Measurements from ENCODE around the gene CD40LG.

Gene CD40LG

DNA sequence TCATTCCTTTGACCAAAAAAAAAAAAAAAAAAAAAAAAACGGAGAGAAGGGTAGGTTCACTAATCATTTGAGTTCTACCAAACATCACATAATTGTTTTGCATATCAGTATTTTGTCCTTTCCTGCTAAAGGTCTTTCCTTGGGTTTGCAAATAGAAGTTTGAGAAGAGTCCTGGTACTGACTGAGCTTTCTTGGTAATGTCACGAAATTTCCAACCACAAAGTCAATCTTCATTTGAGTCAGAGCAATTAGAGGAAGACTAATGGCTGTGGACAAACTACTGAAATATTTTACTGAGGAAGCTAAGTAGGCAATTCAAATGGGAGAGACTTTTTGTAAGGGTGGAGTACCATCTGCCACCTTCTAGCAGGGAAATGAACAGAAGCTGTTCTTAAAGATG, 21.7 kb upstream of the CD40LG start:
- Histone ChIP-seq H3K27me3 (ENCODE audit: insufficient read depth, low read length, poor library complexity) (no peaks in the 10 kb centered on the region), H2BK5ac (ENCODE audit: low read length) (no peak overlapping the region), H3K18ac (ENCODE audit: low read length) (no peak overlapping the region), H4K8ac (ENCODE audit: low read depth, low read length) (no peak overlapping the region), H3K9ac (ENCODE audit: low read length) (no peak overlapping the region), H3K56ac (ENCODE audit: low read length) (no peak overlapping the region), H3K4me1 (ENCODE audit: control insufficient read depth, low read depth, low read length) (no peaks in the 10 kb centered on the region), H3K4me3 (ENCODE audit: low read length) (no peak overlapping the region), H3K23ac (ENCODE audit: low read length) (no peak overlapping the region), H3K27ac (ENCODE audit: low read depth, low read length) (no peak overlapping the region), H3K79me2 (ENCODE audit: control insufficient read depth, insufficient read depth, low read length) (no peaks in the 10 kb centered on the region), H3K4me2 (ENCODE audit: low read length) (no peak overlapping the region), H4K5ac (ENCODE audit: low read length) (no peak overlapping the region), H3K36me3 (ENCODE audit: control insufficient read depth, insufficient read depth, low read length) (no peaks in the 10 kb centered on the region), H2BK120ac (ENCODE audit: low read depth, low read length) (no peak overlapping the region), H2AK5ac (ENCODE audit: low read length) (no peak overlapping the region), H2BK15ac (replicated peaks; ENCODE audit: low read depth) (no peak overlapping the region), H3K79me1 (ENCODE audit: low read length) (no peaks in the 10 kb centered on the region), H3K4ac (ENCODE audit: low read depth, low read length) (no peak overlapping the region)
- no peak for DNase-seq
- WGBS (ENCODE audit: extremely low coverage, insufficient coverage, low lambda C conversion rate): no CpG with 5 or more reads among the region's 2 CpGs

DNA sequence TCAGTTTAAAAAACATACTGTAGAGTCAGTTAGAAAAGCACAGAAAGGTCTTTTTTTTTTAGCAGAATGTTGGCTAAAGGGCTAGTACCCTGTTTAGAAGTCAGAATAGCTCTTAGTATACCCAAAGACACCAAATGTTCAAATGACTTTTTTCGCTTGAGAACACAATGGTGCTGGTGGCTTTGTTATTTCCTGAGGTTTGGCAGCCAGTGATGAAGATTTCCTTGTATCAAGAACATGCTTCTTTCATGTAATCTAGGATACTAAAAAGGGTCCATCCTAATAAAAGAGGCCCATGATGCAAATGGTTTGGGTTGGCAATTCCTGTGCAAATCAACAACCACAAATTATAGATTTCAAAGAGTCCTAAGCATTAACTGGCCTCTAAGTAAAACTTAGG, 21.1 kb upstream of the CD40LG start:
- no CpG with 5 or more reads among the region's 1 CpG for WGBS (ENCODE audit: extremely low coverage, insufficient coverage, low lambda C conversion rate)
- H3K79me2 ChIP-seq (ENCODE audit: control insufficient read depth, insufficient read depth, low read length): no peaks in the 10 kb centered on the region
- no peak overlapping the region for H2BK120ac ChIP-seq (ENCODE audit: low read depth, low read length)
- no peak overlapping the region for H3K18ac ChIP-seq (ENCODE audit: low read length)
- DNase-seq: no peak
- no peak overlapping the region for H3K4me2 ChIP-seq (ENCODE audit: low read length)
- H4K8ac ChIP-seq (ENCODE audit: low read depth, low read length): no peak overlapping the region
- no peaks in the 10 kb centered on the region for H3K36me3 ChIP-seq (ENCODE audit: control insufficient read depth, insufficient read depth, low read length)
- no peak overlapping the region for H3K9ac ChIP-seq (ENCODE audit: low read length)
- H2AK5ac ChIP-seq (ENCODE audit: low read length): no peak overlapping the region
- no peak overlapping the region for H2BK5ac ChIP-seq (ENCODE audit: low read length)
- no peak overlapping the region for H3K4me3 ChIP-seq (ENCODE audit: low read length)
- no peak overlapping the region for H3K56ac ChIP-seq (ENCODE audit: low read length)
- no peaks in the 10 kb centered on the region for H3K27me3 ChIP-seq (ENCODE audit: insufficient read depth, low read length, poor library complexity)
- no peaks in the 10 kb centered on the region for H3K79me1 ChIP-seq (ENCODE audit: low read length)
- H3K23ac ChIP-seq (ENCODE audit: low read length): no peak overlapping the region
- H3K4ac ChIP-seq (ENCODE audit: low read depth, low read length): no peak overlapping the region
- no peaks in the 10 kb centered on the region for H3K4me1 ChIP-seq (ENCODE audit: control insufficient read depth, low read depth, low read length)
- no peak overlapping the region for H2BK15ac ChIP-seq (replicated peaks; ENCODE audit: low read depth)
- H3K27ac ChIP-seq (ENCODE audit: low read depth, low read length): no peak overlapping the region
- no peak overlapping the region for H4K5ac ChIP-seq (ENCODE audit: low read length)

DNA sequence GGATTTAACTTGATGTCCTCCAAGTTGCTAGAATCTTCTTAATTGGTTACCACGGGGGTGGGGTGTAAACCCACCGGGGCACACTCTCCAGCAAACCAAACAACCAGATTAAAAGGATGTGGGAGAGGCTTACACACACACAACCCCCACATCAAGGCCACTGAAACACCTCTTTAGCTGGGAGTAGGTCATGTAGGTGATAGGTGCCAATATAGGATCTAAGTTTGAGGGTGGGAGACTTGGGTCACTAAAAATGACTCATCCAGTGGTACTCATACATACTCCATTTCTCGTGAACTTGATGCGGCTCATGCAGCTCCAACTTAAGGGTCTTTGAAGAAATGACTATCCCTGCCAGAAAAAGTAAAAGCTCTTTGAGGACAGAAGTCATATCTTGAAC, 20.5 kb upstream of the CD40LG start:
- Histone ChIP-seq H4K5ac (ENCODE audit: low read length) (no peak overlapping the region), H3K79me2 (ENCODE audit: control insufficient read depth, insufficient read depth, low read length) (no peaks in the 10 kb centered on the region), H3K27me3 (ENCODE audit: insufficient read depth, low read length, poor library complexity) (no peaks in the 10 kb centered on the region), H4K8ac (ENCODE audit: low read depth, low read length) (no peak overlapping the region), H2BK120ac (ENCODE audit: low read depth, low read length) (no peak overlapping the region), H3K4me1 (ENCODE audit: control insufficient read depth, low read depth, low read length) (no peaks in the 10 kb centered on the region), H3K9ac (ENCODE audit: low read length) (no peak overlapping the region), H2AK5ac (ENCODE audit: low read length) (no peak overlapping the region), H3K4me3 (ENCODE audit: low read length) (no peak overlapping the region), H3K23ac (ENCODE audit: low read length) (no peak overlapping the region), H2BK15ac (replicated peaks; ENCODE audit: low read depth) (no peak overlapping the region), H3K56ac (ENCODE audit: low read length) (no peak overlapping the region), H3K4ac (ENCODE audit: low read depth, low read length) (no peak overlapping the region), H3K4me2 (ENCODE audit: low read length) (no peak overlapping the region), H3K36me3 (ENCODE audit: control insufficient read depth, insufficient read depth, low read length) (no peaks in the 10 kb centered on the region), H3K27ac (ENCODE audit: low read depth, low read length) (no peak overlapping the region), H3K18ac (ENCODE audit: low read length) (no peak overlapping the region), H2BK5ac (ENCODE audit: low read length) (no peak overlapping the region), H3K79me1 (ENCODE audit: low read length) (no peaks in the 10 kb centered on the region)
- WGBS (ENCODE audit: extremely low coverage, insufficient coverage, low lambda C conversion rate): no CpG with 5 or more reads among the region's 4 CpGs
- DNase-seq: no peak

DNA sequence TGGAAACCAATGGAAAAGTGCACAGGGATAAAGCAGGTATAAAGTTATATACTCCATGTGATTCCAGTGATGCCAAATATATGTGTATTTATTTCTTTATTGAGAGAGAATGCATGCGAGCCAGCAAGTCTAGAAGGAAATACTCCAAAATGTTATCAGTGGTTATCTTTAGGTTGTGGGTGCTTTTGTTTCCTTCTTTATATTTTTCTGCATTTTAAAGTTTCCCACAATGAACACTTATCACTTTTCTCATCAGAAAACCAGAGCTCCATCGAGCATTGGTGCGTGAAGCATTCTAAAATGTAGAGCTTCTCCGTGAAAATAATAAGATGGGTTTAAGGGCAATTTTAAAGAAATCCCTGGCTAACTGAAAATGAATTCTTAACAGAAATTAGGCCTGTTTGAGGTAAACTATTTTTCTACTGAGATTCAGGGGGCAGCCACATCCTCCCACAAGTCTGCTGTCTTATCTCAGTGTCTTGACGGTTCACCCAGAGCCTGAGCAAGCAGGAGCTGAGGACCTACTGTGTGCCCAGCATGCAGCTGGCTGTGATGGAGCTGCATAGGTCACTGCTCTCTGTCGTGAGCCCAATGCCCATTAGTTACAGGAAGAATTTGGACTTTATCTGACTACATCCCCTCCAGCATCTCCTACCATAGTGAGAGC, 18.7 kb upstream of the CD40LG start:
- Histone ChIP-seq H3K4me3 (ENCODE audit: low read length) (no peak overlapping the region), H2BK15ac (replicated peaks; ENCODE audit: low read depth) (no peak overlapping the region), H3K79me1 (ENCODE audit: low read length) (no peaks in the 10 kb centered on the region), H3K23ac (ENCODE audit: low read length) (no peak overlapping the region), H4K5ac (ENCODE audit: low read length) (no peak overlapping the region), H2AK5ac (ENCODE audit: low read length) (no peak overlapping the region), H2BK120ac (ENCODE audit: low read depth, low read length) (no peak overlapping the region), H3K4me1 (ENCODE audit: control insufficient read depth, low read depth, low read length) (no peaks in the 10 kb centered on the region), H3K27me3 (ENCODE audit: insufficient read depth, low read length, poor library complexity) (no peaks in the 10 kb centered on the region), H3K18ac (ENCODE audit: low read length) (no peak overlapping the region), H2BK5ac (ENCODE audit: low read length) (no peak overlapping the region), H3K4ac (ENCODE audit: low read depth, low read length) (no peak overlapping the region), H4K8ac (ENCODE audit: low read depth, low read length) (no peak overlapping the region), H3K27ac (ENCODE audit: low read depth, low read length) (no peak overlapping the region), H3K36me3 (ENCODE audit: control insufficient read depth, insufficient read depth, low read length) (no peaks in the 10 kb centered on the region), H3K9ac (ENCODE audit: low read length) (no peak overlapping the region), H3K4me2 (ENCODE audit: low read length) (no peak overlapping the region), H3K79me2 (ENCODE audit: control insufficient read depth, insufficient read depth, low read length) (no peaks in the 10 kb centered on the region), H3K56ac (ENCODE audit: low read length) (no peak overlapping the region)
- no peak for DNase-seq
- no CpG with 5 or more reads among the region's 6 CpGs for WGBS (ENCODE audit: extremely low coverage, insufficient coverage, low lambda C conversion rate)

DNA sequence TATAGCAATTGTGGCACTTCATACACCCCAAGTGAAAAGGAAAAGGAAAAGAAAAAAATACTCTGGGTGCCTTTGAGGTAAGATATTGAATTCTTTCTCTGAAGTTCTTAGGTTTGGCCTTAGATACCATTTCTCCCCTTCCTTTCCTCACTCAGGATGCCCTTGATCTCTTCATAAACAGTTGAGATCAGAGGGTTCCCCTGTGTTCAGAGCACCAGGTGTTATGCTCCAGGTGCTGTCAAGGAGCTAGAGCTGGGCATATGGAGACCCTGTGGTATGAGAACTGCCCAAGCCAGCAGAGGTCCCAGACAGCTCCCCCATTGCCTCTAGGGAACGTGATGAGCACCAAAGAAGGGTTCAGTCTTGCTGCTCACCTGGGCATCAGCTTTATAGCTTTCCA, 17.1 kb upstream of the CD40LG start:
- no CpG with 5 or more reads among the region's 1 CpG for WGBS (ENCODE audit: extremely low coverage, insufficient coverage, low lambda C conversion rate)

DNA sequence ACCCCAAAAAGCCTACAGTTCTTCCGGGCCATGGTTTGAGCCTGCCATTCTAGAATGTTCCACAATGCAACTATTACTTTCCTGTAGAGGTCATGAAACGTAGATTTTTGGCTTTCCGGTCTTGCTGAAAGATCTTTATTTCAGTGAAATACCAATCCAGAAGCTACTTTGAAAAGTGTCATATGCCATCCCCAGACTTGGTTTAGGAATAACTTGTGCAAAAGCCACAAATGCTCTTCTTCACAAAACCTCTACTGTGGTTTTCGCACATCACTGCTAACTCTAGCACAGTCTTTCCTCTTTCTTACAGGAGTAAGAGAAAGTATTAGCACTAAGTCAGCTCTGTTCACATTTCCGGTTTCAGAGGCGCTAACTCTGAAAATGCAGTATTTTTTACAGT, 12.7 kb upstream of the CD40LG start:
- Histone ChIP-seq H3K4me2 (ENCODE audit: low read length) (no peak overlapping the region), H3K4me3 (ENCODE audit: low read length) (no peak overlapping the region), H3K36me3 (ENCODE audit: control insufficient read depth, insufficient read depth, low read length) (no peaks in the 10 kb centered on the region), H3K27ac (ENCODE audit: low read depth, low read length) (no peak overlapping the region), H3K9ac (ENCODE audit: low read length) (no peak overlapping the region), H3K23ac (ENCODE audit: low read length) (no peak overlapping the region), H3K18ac (ENCODE audit: low read length) (no peak overlapping the region), H3K79me2 (ENCODE audit: control insufficient read depth, insufficient read depth, low read length) (no peaks in the 10 kb centered on the region), H2BK120ac (ENCODE audit: low read depth, low read length) (no peak overlapping the region), H3K79me1 (ENCODE audit: low read length) (no peaks in the 10 kb centered on the region), H3K4me1 (ENCODE audit: control insufficient read depth, low read depth, low read length) (no peaks in the 10 kb centered on the region), H4K5ac (ENCODE audit: low read length) (no peak overlapping the region), H2BK5ac (ENCODE audit: low read length) (no peak overlapping the region), H2BK15ac (replicated peaks; ENCODE audit: low read depth) (no peak overlapping the region), H3K4ac (ENCODE audit: low read depth, low read length) (no peak overlapping the region), H3K56ac (ENCODE audit: low read length) (no peak overlapping the region), H4K8ac (ENCODE audit: low read depth, low read length) (no peak overlapping the region), H2AK5ac (ENCODE audit: low read length) (no peak overlapping the region), H3K27me3 (ENCODE audit: insufficient read depth, low read length, poor library complexity) (no peaks in the 10 kb centered on the region)
- no peak for DNase-seq
- WGBS (ENCODE audit: extremely low coverage, insufficient coverage, low lambda C conversion rate): no CpG with 5 or more reads among the region's 6 CpGs

More for the DNA sequence above, 17.1 kb upstream of the CD40LG start:
- H3K79me2 ChIP-seq (ENCODE audit: control insufficient read depth, insufficient read depth, low read length): no peaks in the 10 kb centered on the region
- no peak overlapping the region for H4K8ac ChIP-seq (ENCODE audit: low read depth, low read length)
- no peak overlapping the region for H3K27ac ChIP-seq (ENCODE audit: low read depth, low read length)
- no peak overlapping the region for H3K4ac ChIP-seq (ENCODE audit: low read depth, low read length)
- no peaks in the 10 kb centered on the region for H3K27me3 ChIP-seq (ENCODE audit: insufficient read depth, low read length, poor library complexity)
- H3K4me3 ChIP-seq (ENCODE audit: low read length): no peak overlapping the region
- no peak overlapping the region for H2BK120ac ChIP-seq (ENCODE audit: low read depth, low read length)
- H3K4me2 ChIP-seq (ENCODE audit: low read length): no peak overlapping the region
- H3K79me1 ChIP-seq (ENCODE audit: low read length): no peaks in the 10 kb centered on the region
- no peak overlapping the region for H3K23ac ChIP-seq (ENCODE audit: low read length)
- H2BK15ac ChIP-seq (replicated peaks; ENCODE audit: low read depth): no peak overlapping the region
- no peaks in the 10 kb centered on the region for H3K4me1 ChIP-seq (ENCODE audit: control insufficient read depth, low read depth, low read length)
- no peak overlapping the region for H3K56ac ChIP-seq (ENCODE audit: low read length)
- H2BK5ac ChIP-seq (ENCODE audit: low read length): no peak overlapping the region
- H3K18ac ChIP-seq (ENCODE audit: low read length): no peak overlapping the region
- no peaks in the 10 kb centered on the region for H3K36me3 ChIP-seq (ENCODE audit: control insufficient read depth, insufficient read depth, low read length)
- no peak overlapping the region for H4K5ac ChIP-seq (ENCODE audit: low read length)
- no peak overlapping the region for H3K9ac ChIP-seq (ENCODE audit: low read length)
- DNase-seq: no peak
- no peak overlapping the region for H2AK5ac ChIP-seq (ENCODE audit: low read length)

Measured in mesendoderm (in vitro differentiated cells).